Panc1 (cell line): Measurements from ENCODE around the gene HCLS1. TPM values are rescaled to one million over a fixed set of nuclear protein-coding genes. Genes with fewer than 3 reads are reported as not detected.

Experiments used
- ATAC-seq: fragments of 200-7000 bp; cut with Tn5 transposase; 2 replicates; pipeline ENCODE4 v1.9.1; 2020; ENCODE audit warnings: mild to moderate bottlenecking, moderate library complexity
- BruUV-seq: library from RNA; stranded (reverse); fragments of 400-500 nt; replicated peaks from 2 replicates; lab custom pipeline; 2021; lab: Mats Ljungman, UMichigan
- CTCF ChIA-PET: fragments of 300-600 bp; sonication (Branson Sonifier 250); formaldehyde crosslinking; loops from one replicate; lab custom pipeline; 2022; ENCODE audit warnings: antibody characterized with exemption; lab: Charles Lee
- POLR2A ChIA-PET: fragments of 300-600 bp; sonication (Branson Sonifier 250); formaldehyde crosslinking; loops from one replicate; lab custom pipeline; 2022; ENCODE audit warnings: antibody characterized with exemption; lab: Charles Lee
- DNase-seq: peaks from one replicate; pipeline ENCODE4 v3.0.0-alpha.2; 2010; ENCODE audit warnings: low read depth, low spot score
- H3K27ac ChIP-seq: 2 replicates; pipeline ENCODE4 v1.5.1; 2011; ENCODE audit warnings: mild to moderate bottlenecking, low read length, inconsistent platforms
- H3K27me3 ChIP-seq: fragments of 200-500 bp; sonication (Bioruptor generic); 2 replicates; pipeline ENCODE4 v1.6.0; 2014; ENCODE audit warnings: low read length, inconsistent platforms; ENCODE audit not compliant: control insufficient read depth, insufficient read depth
- H3K36me3 ChIP-seq: fragments of 200-500 bp; sonication (Bioruptor generic); 2 replicates; pipeline ENCODE4 v1.5.1; 2014; ENCODE audit warnings: inconsistent platforms, mild to moderate bottlenecking, low read length, moderate library complexity; ENCODE audit not compliant: control insufficient read depth, insufficient read depth
- H3K4me1 ChIP-seq: 2 replicates; pipeline ENCODE4 v1.5.1; 2011; ENCODE audit warnings: inconsistent platforms, mild to moderate bottlenecking, low read length, moderate library complexity; ENCODE audit not compliant: control insufficient read depth, insufficient read depth
- H3K4me3 ChIP-seq, 2 experiments: 2 replicates each; pipeline ENCODE4 v1.5.1; 2011 to 2012; ENCODE audit warnings: low read depth in 2 of 2, low read length in 2 of 2, mild to moderate bottlenecking in 2 of 2, inconsistent platforms in 1 of 2, moderate library complexity in 1 of 2
- H3K9me3 ChIP-seq: fragments of 200-500 bp; sonication (Bioruptor generic); 2 replicates; pipeline ENCODE4 v1.5.1; 2014; ENCODE audit warnings: low read depth, mild to moderate bottlenecking, inconsistent platforms, low read length, moderate library complexity; ENCODE audit not compliant: control insufficient read depth, insufficient read depth
- CTCF ChIP-seq: fragments of 450-650 bp; IDR thresholded peaks from 2 replicates; pipeline ENCODE4 v1.5.1; 2017; ENCODE audit warnings: mild to moderate bottlenecking
- POLR2AphosphoS5 ChIP-seq: IDR thresholded peaks from 2 replicates; pipeline ENCODE4 v1.6.1; 2012; ENCODE audit warnings: mild to moderate bottlenecking, low read depth, low read length, moderate library complexity
- REST ChIP-seq, 2 experiments: IDR thresholded peaks; 2 replicates each; pipeline ENCODE4 v1.6.1; 2011 to 2012; ENCODE audit warnings: low read depth in 2 of 2, control low read depth in 1 of 2, low read length in 1 of 2, mild to moderate bottlenecking in 1 of 2, moderate library complexity in 1 of 2; ENCODE audit not compliant: insufficient read depth in 1 of 2
- SIN3A ChIP-seq: IDR thresholded peaks from 2 replicates; pipeline ENCODE4 v1.6.1; 2012; ENCODE audit warnings: low read depth, mild to moderate bottlenecking, low read length, moderate library complexity, borderline replicate concordance; ENCODE audit not compliant: insufficient read depth
- TCF7L2 ChIP-seq: IDR thresholded peaks from 2 replicates; pipeline ENCODE4 v1.6.1; 2011; ENCODE audit warnings: mild to moderate bottlenecking, low read depth, low read length, inconsistent platforms
- in situ Hi-C: cut with HindIII; loops from 2 replicates; pipeline ENCODE4 v1.10.0; 2016; ENCODE audit warnings: low sequenced_read_pairs, low pct_unique_long_range_greater_than_20kb
- intact Hi-C: fragments of 100-400 bp; cut with micrococcal nuclease; formaldehyde crosslinking; loops from one replicate; pipeline ENCODE4 v1.10.0; 2022; ENCODE audit not compliant: unreplicated experiment
- total RNA-seq: library from RNA; stranded (reverse); gene quantifications from one replicate; pipeline ENCODE4 v1.2.1, GENCODE V29; 2021; ENCODE audit not compliant: unreplicated experiment

HCLS1 gene
- total RNA-seq, 1 experiment from 2014 or later, result 0.85 TPM

GRCh38 chr3:121681792-121682191 lies 21.1 kb upstream of the HCLS1 start:
- no peaks in the 10 kb centered on the region for H3K4me1 ChIP-seq
- peaks cover 7% of the 10 kb centered on the region for H3K36me3 ChIP-seq
- no peaks in the 10 kb centered on the region for H3K27me3 ChIP-seq
- no TSS peak for BruUV-seq
- no peaks in the 10 kb centered on the region for H3K9me3 ChIP-seq
- POLR2A ChIA-PET, result no interaction called here
- H3K4me3 ChIP-seq, result no peak overlapping the region
- no peak for TF ChIP-seq SIN3A
- TF ChIP-seq CTCF, result no peak
- no peak for TF ChIP-seq POLR2AphosphoS5
- TF ChIP-seq TCF7L2, result no peak
- TF ChIP-seq REST (IDR thresholded peaks at IDR 0.05; ENCODE audit: insufficient read depth in 1 of 2, low read depth in 2 of 2, low read length in 1 of 2), result no peak
- ATAC-seq (no peak), DNase-seq (no peak)
- no peak overlapping the region for H3K27ac ChIP-seq
- in situ Hi-C loops (no loop called here), intact Hi-C loops (no loop called here)
- CTCF ChIA-PET, result no interaction called here

DNA sequence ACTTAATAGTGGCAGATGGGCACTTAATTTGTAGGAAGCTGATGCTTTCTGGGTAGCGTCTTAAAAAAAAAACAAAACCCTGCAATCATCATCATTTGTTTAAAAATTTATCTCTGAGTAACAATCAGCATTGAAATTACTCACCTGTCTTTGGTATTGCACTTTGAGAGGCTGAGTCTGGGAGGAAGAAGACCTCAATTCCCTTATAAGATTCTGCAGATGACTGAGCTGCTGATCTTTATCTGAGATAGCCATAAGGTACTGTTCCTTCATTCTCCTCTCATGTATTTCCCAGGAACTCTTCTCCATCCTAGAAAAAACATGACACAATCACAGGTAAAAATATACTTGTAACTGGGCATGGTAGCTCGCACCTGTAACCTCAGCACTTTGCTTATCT lies 16.4 kb upstream of the HCLS1 start:
- Histone ChIP-seq H3K4me3 (no peak overlapping the region), H3K27ac (no peak overlapping the region), H3K9me3 (no peaks in the 10 kb centered on the region), H3K36me3 (peaks cover 14% of the 10 kb centered on the region), H3K4me1 (no peaks in the 10 kb centered on the region), H3K27me3 (no peaks in the 10 kb centered on the region)
- DNase-seq (no peak), ATAC-seq (no peak)
- intact Hi-C loops, result no loop called here
- BruUV-seq, result no TSS peak
- CTCF ChIA-PET, result no interaction called here
- TF ChIP-seq POLR2AphosphoS5 (no peak), REST (IDR thresholded peaks at IDR 0.05; ENCODE audit: insufficient read depth in 1 of 2, low read depth in 2 of 2, low read length in 1 of 2) (no peak), SIN3A (no peak), TCF7L2 (no peak), CTCF (no peak)
- in situ Hi-C loops, result no loop called here
- POLR2A ChIA-PET, result no interaction called here
